Prostate gland (tissue), 2 donors: ENCODE measurements around the gene CDC42BPB.
A peak's percentile ranks its signal among the peaks of the same experiment; 100 is the strongest.

ENCODE experiments used
- POLR2A ChIP-seq: fragments of 450-650 bp; IDR thresholded peaks from one replicate; pipeline ENCODE4 v1.6.1; 2016; ENCODE audit warnings: antibody characterized with exemption, mild to moderate bottlenecking
- POLR2AphosphoS5 ChIP-seq: sonication (generic); formaldehyde crosslinking; IDR thresholded peaks from one replicate; pipeline ENCODE4 v1.6.1; 2017; ENCODE audit warnings: antibody characterized with exemption
- TF ChIP-seq, protein P1 (sequence below), 4 experiments: fragments of 200-600 bp in 2 of 4; fragments of 450-650 bp in 2 of 4; sonication (generic) in 2 of 4; IDR thresholded peaks; 1 replicate in 3 of 4; 2 replicates in 1 of 4; pipeline ENCODE4 v1.5.1; 2016 to 2019; ENCODE audit warnings: antibody characterized with exemption in 4 of 4, mild to moderate bottlenecking in 2 of 4, moderate library complexity in 2 of 4

DNA sequence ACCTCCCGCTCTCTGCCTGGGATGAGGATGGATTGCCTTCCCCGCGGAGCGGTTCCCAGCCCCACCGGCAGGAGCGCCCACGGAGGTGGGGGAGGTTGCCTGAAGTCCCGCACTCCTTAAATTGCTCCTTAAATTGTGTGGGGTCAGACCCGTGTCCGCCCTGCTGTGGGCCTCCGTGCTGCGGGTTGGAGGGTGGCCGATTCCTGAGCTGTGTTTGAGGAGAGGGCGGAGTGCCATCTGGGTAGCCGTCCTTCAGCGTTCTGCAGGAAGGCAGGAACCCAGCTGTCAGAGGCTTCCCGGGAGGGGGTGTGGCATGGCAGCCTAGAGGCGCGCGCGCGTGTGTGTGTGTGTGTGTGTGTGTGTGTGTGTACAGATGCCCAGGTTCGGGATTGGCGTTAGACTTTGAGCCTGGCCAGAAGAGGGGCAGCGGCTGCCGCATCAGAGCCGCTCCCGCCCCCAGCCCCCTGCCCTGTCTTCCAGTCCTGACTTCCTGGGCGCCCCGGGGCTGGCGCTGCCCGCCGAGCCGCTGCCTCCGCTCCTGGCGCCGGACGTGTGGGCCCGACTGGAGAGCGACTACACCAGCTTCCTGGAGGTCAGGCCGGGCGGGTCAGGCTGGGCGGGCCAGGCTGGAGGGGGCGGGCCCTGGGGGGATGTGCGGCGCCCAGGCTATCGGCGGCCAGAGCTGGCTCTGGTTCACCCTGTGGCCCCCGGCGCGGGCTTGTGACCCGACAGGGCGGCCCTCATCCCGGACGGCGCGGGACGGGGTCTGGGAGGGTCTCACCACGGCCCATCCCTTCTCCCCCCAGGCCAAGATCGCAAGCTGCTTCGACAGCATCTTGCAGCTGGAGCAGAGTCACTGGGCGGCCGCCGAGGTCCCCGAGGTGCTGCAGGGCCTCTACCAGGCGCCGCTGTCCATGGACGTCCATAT lies 46.4 kb upstream of the CDC42BPB start:
- TF ChIP-seq POLR2AphosphoS5 (peak; percentile 22), POLR2A (no peak)
- TF ChIP-seq, protein P1, sequence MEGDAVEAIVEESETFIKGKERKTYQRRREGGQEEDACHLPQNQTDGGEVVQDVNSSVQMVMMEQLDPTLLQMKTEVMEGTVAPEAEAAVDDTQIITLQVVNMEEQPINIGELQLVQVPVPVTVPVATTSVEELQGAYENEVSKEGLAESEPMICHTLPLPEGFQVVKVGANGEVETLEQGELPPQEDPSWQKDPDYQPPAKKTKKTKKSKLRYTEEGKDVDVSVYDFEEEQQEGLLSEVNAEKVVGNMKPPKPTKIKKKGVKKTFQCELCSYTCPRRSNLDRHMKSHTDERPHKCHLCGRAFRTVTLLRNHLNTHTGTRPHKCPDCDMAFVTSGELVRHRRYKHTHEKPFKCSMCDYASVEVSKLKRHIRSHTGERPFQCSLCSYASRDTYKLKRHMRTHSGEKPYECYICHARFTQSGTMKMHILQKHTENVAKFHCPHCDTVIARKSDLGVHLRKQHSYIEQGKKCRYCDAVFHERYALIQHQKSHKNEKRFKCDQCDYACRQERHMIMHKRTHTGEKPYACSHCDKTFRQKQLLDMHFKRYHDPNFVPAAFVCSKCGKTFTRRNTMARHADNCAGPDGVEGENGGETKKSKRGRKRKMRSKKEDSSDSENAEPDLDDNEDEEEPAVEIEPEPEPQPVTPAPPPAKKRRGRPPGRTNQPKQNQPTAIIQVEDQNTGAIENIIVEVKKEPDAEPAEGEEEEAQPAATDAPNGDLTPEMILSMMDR (IDR thresholded peaks at IDR 0.05), result peak in 2 of 4 experiments; percentile 13 to 30
